Esophagus squamous epithelium (tissue), 4 donors: Measurements from ENCODE around the gene RCAN3.

ENCODE experiments used
- CTCF ChIP-seq, 6 experiments: fragments of 450-650 bp in 4 of 6; fragments of 200-600 bp in 2 of 6; sonication (generic) in 2 of 6; IDR thresholded peaks; one replicate each; pipeline ENCODE4 v1.5.1; 2016 to 2019; ENCODE audit warnings: antibody characterized with exemption in 6 of 6, mild to moderate bottlenecking in 4 of 6, moderate library complexity in 4 of 6
- POLR2A ChIP-seq, 4 donors: fragments of 450-650 bp; IDR thresholded peaks; one replicate each; pipeline ENCODE4 v1.6.1; 2017; ENCODE audit warnings: antibody characterized with exemption in 4 of 4, mild to moderate bottlenecking in 4 of 4, moderate library complexity in 3 of 4

GRCh38 chr1:24557220-24557619 is 54.6 kb downstream of the RCAN3 start:
- no peak for TF ChIP-seq CTCF (IDR thresholded peaks at IDR 0.05)
- no peak for TF ChIP-seq POLR2A (IDR thresholded peaks at IDR 0.05)
